SW480 (cell line): ENCODE measurements around the gene SUSD3.
A peak's percentile ranks its signal among the peaks of the same experiment; 100 is the strongest.

Experiments
- DNase-seq: peaks from one replicate; pipeline ENCODE4 v3.0.0-alpha.2; 2016; ENCODE audit warnings: low spot score

SUSD3 gene

GRCh38 chr9:93126151-93126781 is 67.8 kb downstream of the SUSD3 start:
- DNase-seq: no peak

DNA sequence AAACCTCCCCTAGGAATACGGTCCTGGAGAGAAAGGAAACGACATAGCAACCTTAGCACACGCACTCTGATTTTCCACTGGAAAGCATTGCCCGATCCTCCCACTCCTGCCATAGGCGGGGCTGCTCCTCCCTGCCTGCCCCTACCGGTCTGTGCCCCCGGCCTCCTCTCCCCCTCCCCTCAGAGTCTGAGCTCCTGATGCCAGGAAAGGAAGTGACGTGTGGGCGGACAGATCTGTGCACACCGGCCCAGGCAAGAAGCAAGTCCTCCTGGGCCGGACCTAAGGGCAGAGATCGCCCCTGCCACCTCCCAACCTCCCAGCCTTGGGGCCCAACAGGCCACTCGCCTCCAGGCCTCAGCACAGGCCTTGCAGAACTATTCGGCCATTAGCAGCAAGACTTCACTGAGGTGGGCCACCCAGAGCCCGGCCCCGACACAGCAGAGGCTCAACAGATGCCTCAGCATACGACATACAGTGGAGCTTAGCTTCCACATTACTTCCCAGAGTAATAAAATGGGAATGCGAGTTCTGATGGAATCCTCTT is 68.4 kb downstream of the SUSD3 start:
- DNase-seq: no peak

- no peak for DNase-seq
These were observed 69.0 kb downstream of the SUSD3 start for GRCh38 chr9:93127395-93127911.

- DNase-seq: no peak
These were observed 69.7 kb downstream of the SUSD3 start for GRCh38 chr9:93128011-93128714.

- DNase-seq: no peak
These were observed 70.3 kb downstream of the SUSD3 start for GRCh38 chr9:93128715-93129224.

DNA sequence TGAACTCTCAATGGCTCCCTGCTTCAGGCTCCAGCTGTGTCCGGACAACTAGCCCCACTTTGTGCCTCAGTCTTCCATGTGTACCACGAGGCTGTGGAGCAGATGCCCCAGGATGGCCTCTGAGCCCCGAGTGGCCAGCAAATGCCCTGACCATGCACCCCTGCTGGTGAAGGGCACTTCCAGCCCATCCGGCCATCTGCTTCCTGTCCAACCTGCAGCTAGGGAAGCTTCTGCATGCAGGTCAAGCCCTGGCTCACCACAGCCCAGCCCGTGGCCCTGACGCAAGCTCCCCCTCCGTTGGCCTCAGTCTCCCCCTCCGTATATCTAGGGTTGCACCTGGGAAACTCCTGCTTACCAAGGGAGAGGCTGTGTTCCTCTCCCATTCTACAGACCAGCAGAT is 70.8 kb downstream of the SUSD3 start:
- DNase-seq: no peak

DNA sequence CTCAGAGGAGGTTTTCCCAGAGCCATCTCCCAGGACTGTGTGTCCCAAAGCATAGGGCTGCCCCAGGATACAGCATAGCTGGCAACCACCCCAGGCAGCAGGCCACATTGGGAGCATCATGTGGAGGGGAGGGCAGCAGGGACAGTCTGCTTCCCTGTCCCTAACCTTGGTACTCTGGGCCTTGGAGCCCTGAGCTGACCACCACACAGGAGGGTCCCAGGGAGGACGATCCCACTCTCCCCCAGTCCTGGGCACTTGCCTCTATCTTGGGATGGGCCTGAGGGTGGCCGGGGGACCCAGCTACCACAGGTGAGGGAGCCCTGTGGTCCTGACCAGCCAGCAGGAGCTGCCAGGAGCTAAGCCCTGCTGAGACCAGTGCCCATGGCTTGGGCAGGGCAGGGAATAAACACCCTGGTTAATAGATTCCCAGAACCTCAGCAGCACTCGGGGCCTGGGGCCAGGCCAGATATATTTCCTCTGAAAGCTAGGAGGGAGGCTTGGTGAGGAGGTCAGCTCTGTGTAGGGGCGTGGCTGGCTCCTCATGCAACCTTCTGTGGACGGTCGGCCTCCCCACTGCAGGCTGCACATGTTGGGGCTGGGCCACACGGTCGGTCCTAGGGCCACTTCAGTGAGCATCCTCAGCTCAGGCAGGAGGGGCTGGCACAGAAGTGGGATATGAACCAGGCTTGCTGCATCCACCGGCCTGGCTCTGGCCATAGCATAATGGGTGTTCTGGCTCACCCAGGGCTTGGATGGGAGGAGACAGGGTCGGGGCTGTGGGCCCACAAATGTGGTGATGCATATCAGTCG is 71.4 kb downstream of the SUSD3 start:
- DNase-seq: no peak

- DNase-seq: no peak
These were observed 72.5 kb downstream of the SUSD3 start for GRCh38 chr9:93130861-93131481.

GRCh38 chr9:93131599-93132286 is 73.2 kb downstream of the SUSD3 start:
- no peak for DNase-seq

GRCh38 chr9:93132287-93132927 is 73.9 kb downstream of the SUSD3 start:
- DNase-seq: no peak

- DNase-seq: no peak
These were observed 74.6 kb downstream of the SUSD3 start for GRCh38 chr9:93132946-93133680.

- DNase-seq: peak; percentile 72
These were observed 75.1 kb downstream of the SUSD3 start for GRCh38 chr9:93133681-93134014.

DNA sequence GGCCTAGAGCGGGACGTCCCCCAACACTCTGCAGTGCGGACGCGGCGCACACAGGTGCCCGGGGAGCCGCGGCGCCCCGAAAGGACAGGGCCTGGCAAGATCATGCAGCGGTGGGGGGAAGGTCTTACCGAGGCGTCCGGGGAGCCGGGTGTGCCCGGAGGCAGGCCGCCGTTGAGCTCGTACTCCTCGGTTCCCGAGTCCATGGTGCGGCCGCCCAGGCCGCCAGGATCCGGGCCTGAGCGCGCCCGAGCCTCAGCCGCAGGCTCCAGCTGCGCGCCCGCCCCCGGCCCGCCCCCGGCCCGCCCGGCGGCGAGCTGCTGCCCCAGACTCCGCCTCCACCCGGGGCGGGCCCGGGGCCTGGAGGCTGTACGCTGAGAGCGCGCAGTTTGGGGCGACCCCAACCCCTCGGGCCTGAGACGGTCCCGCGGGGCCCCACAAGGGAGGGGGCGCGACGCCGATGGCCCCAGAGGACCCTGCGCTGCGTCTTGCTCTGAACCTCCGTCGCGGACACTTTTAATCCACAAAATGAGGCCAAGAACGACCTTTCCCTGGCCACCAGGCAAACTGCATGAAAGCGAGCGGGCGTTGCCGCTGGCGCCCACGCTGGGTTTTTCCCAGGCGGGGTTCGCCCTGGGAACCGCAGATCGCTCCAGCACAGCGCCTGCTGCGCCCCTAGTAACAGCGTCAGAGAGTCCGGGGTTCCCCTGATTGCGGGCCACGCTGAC is 75.7 kb downstream of the SUSD3 start, which contains the start of gene NINJ1:
TSS of gene NINJ1 (minus strand) at position 237 of the 725 bp plus-strand sequence. CDS start at position 203, 34 bp downstream.
- peak; percentile 53 for DNase-seq
